Keratinocyte (primary cell): ENCODE measurements around the gene SMCO1.

Experiments
- CTCF ChIP-seq, 3 experiments: IDR thresholded peaks in 1 of 3; conservative IDR thresholded peaks in 1 of 3; optimal IDR thresholded peaks in 1 of 3; 2 replicates in 2 of 3; 3 replicates in 1 of 3; pipeline versions ENCODE3 to v1.5.1; 2011; ENCODE audit warnings: low read length in 3 of 3, mild to moderate bottlenecking in 3 of 3, moderate library complexity in 2 of 3, control low read depth in 1 of 3, inconsistent platforms in 1 of 3; ENCODE audit not compliant: insufficient read depth in 2 of 3; ENCODE audit errors: extremely low read depth in 1 of 3
- EZH2 ChIP-seq: IDR thresholded peaks from one replicate; pipeline ENCODE4 v1.6.1; 2012; ENCODE audit warnings: inconsistent platforms, mild to moderate bottlenecking, low read length, moderate library complexity

- peak; percentile 49 to 80 (median 55) for TF ChIP-seq CTCF (optimal IDR thresholded peaks at IDR 0.05 in 1 of 3, IDR thresholded peaks at IDR 0.05 in 1 of 3, conservative IDR thresholded peaks at IDR 0.05 in 1 of 3; ENCODE audit: extremely low read depth in 1 of 3, insufficient read depth in 2 of 3, low read length in 3 of 3)
- TF ChIP-seq EZH2: no peak
Observed at GRCh38 chr3:196518966-196519717, 4.0 kb upstream of the SMCO1 start.
